MG63 (cell line): ENCODE measurements around the gene CCT6B. TPM values are rescaled to one million over a fixed set of nuclear protein-coding genes. Genes with fewer than 3 reads are reported as not detected.
"Not testable (repeated sequence)": the region's sequence is repeated elsewhere in the genome, so short reads cannot be mapped to it uniquely, and the experiment has no call there.

Experiments
- DNase-seq: peaks from one replicate; pipeline ENCODE4 v3.0.0-alpha.2; 2020
- H3K27me3 ChIP-seq: fragments of 250-450 bp; sonication (Bioruptor Pico); 2 replicates; pipeline ENCODE4 v1.5.1; 2020; ENCODE audit warnings: mild to moderate bottlenecking, moderate library complexity
- H3K36me3 ChIP-seq: fragments of 250-450 bp; sonication (Bioruptor Pico); 2 replicates; pipeline ENCODE4 v1.5.1; 2020; ENCODE audit warnings: mild to moderate bottlenecking, moderate library complexity
- H3K4me3 ChIP-seq: fragments of 250-450 bp; sonication (Bioruptor Pico); 2 replicates; pipeline ENCODE4 v1.5.1; 2020; ENCODE audit warnings: mild to moderate bottlenecking, moderate library complexity
- H3K9me3 ChIP-seq: fragments of 250-450 bp; sonication (Bioruptor Pico); 2 replicates; pipeline ENCODE4 v1.5.1; 2020; ENCODE audit warnings: mild to moderate bottlenecking, moderate library complexity
- total RNA-seq: library from RNA; depleted of rRNA; stranded (reverse); fragments of >200 nt; shearing (Covaris generic); gene quantifications from 2 replicates; pipeline ENCODE4 v1.2.3, GENCODE V29; 2014; ENCODE audit warnings: low replicate concordance; rRNA removed

The CCT6B gene
- not detected in 2 replicates for total RNA-seq

GRCh38 chr17:34961093-34961911, at the start of gene CCT6B, which contains the start of gene ZNF830:
CCT6B (minus strand) TSS chr17:34961460; CDS start chr17:34961393, 67 bp downstream.
ZNF830 (plus strand) TSS chr17:34961540; CDS start chr17:34961567, 27 bp downstream.
- Histone ChIP-seq H3K4me3 (peak within 1 kb of the TSS; percentile 83), H3K36me3 (peaks cover 38% of the 10 kb centered on the region), H3K9me3 (no peaks in the 10 kb centered on the region), H3K27me3 (no peaks in the 10 kb centered on the region)
- peak; percentile 91 for DNase-seq

- Histone ChIP-seq H3K9me3 (no peaks in the 10 kb centered on the region), H3K36me3 (peaks cover 13% of the 10 kb centered on the region)
- DNase-seq = no peak
Observed at GRCh38 chr17:35010093-35010492, 48.8 kb upstream of the CCT6B start.

GRCh38 chr17:35006961-35007360, 45.7 kb upstream of the CCT6B start:
- no peaks in the 10 kb centered on the region for H3K27me3 ChIP-seq
- no peaks in the 10 kb centered on the region for H3K9me3 ChIP-seq
- H3K4me3 ChIP-seq = no peak overlapping the region
- DNase-seq = no peak
- peaks cover 23% of the 10 kb centered on the region for H3K36me3 ChIP-seq

More at GRCh38 chr17:35010093-35010492, 48.8 kb upstream of the CCT6B start:
- Histone ChIP-seq H3K4me3 (no peak overlapping the region), H3K27me3 (no peaks in the 10 kb centered on the region)

- no peaks in the 10 kb centered on the region for H3K9me3 ChIP-seq
- no peak for DNase-seq
- no peaks in the 10 kb centered on the region for H3K27me3 ChIP-seq
- H3K36me3 ChIP-seq = peaks cover 29% of the 10 kb centered on the region
- no peak overlapping the region for H3K4me3 ChIP-seq
Observed at GRCh38 chr17:35006345-35006744, 45.1 kb upstream of the CCT6B start.

- no peak for DNase-seq
- Histone ChIP-seq H3K36me3 (peaks cover 47% of the 10 kb centered on the region), H3K4me3 (no peak overlapping the region), H3K9me3 (no peaks in the 10 kb centered on the region), H3K27me3 (no peaks in the 10 kb centered on the region)
Observed at GRCh38 chr17:35003778-35004177, 42.5 kb upstream of the CCT6B start.

- H3K36me3 ChIP-seq = peaks cover 54% of the 10 kb centered on the region
- peak; percentile 34 for DNase-seq
Observed at GRCh38 chr17:35002876-35003551, 41.8 kb upstream of the CCT6B start.

GRCh38 chr17:35001549-35001948, 40.3 kb upstream of the CCT6B start:
- Histone ChIP-seq H3K27me3 (no peaks in the 10 kb centered on the region), H3K36me3 (peaks cover 55% of the 10 kb centered on the region), H3K4me3 (no peak overlapping the region), H3K9me3 (no peaks in the 10 kb centered on the region)
- no peak for DNase-seq

More at GRCh38 chr17:35002876-35003551, 41.8 kb upstream of the CCT6B start:
- H3K27me3 ChIP-seq = no peaks in the 10 kb centered on the region
- H3K9me3 ChIP-seq = no peaks in the 10 kb centered on the region
- H3K4me3 ChIP-seq = no peak overlapping the region

GRCh38 chr17:35000965-35001364, 39.7 kb upstream of the CCT6B start:
- not testable (repeated sequence) for H3K4me3 ChIP-seq, H3K9me3 ChIP-seq, H3K27me3 ChIP-seq, DNase-seq
- peaks cover 52% of the 10 kb centered on the region for H3K36me3 ChIP-seq

GRCh38 chr17:34999456-34999855, 38.2 kb upstream of the CCT6B start:
- H3K27me3 ChIP-seq = no peaks in the 10 kb centered on the region
- DNase-seq = no peak
- no peak overlapping the region for H3K4me3 ChIP-seq
- peaks cover 64% of the 10 kb centered on the region for H3K36me3 ChIP-seq
- no peaks in the 10 kb centered on the region for H3K9me3 ChIP-seq

- Histone ChIP-seq H3K4me3 (no peak overlapping the region), H3K27me3 (no peaks in the 10 kb centered on the region), H3K36me3 (peaks cover 74% of the 10 kb centered on the region), H3K9me3 (no peaks in the 10 kb centered on the region)
- peak; percentile 58 for DNase-seq
Observed at GRCh38 chr17:34998205-34998604, 36.9 kb upstream of the CCT6B start.

GRCh38 chr17:34997355-34997862, 36.1 kb upstream of the CCT6B start:
- Histone ChIP-seq H3K9me3 (no peaks in the 10 kb centered on the region), H3K27me3 (no peaks in the 10 kb centered on the region), H3K4me3 (no peak overlapping the region), H3K36me3 (peaks cover 79% of the 10 kb centered on the region)
- no peak for DNase-seq

- DNase-seq = no peak
- no peaks in the 10 kb centered on the region for H3K9me3 ChIP-seq
- H3K4me3 ChIP-seq = no peak overlapping the region
- peaks cover 78% of the 10 kb centered on the region for H3K36me3 ChIP-seq
- H3K27me3 ChIP-seq = no peaks in the 10 kb centered on the region
Observed at GRCh38 chr17:34996422-34997285, 35.4 kb upstream of the CCT6B start.

- H3K27me3 ChIP-seq = no peaks in the 10 kb centered on the region
- no peaks in the 10 kb centered on the region for H3K9me3 ChIP-seq
- no peak for DNase-seq
- H3K4me3 ChIP-seq = no peak overlapping the region
- peaks cover 77% of the 10 kb centered on the region for H3K36me3 ChIP-seq
Observed at GRCh38 chr17:34993031-34993430, 31.8 kb upstream of the CCT6B start.

- Histone ChIP-seq H3K36me3 (peaks cover 81% of the 10 kb centered on the region), H3K9me3 (no peaks in the 10 kb centered on the region), H3K4me3 (no peak overlapping the region), H3K27me3 (no peaks in the 10 kb centered on the region)
- DNase-seq = no peak
Observed at GRCh38 chr17:34991606-34992005, 30.3 kb upstream of the CCT6B start.

- no peaks in the 10 kb centered on the region for H3K27me3 ChIP-seq
- peaks cover 85% of the 10 kb centered on the region for H3K36me3 ChIP-seq
- no peak overlapping the region for H3K4me3 ChIP-seq
- H3K9me3 ChIP-seq = no peaks in the 10 kb centered on the region
- no peak for DNase-seq
Observed at GRCh38 chr17:34990921-34991365, 29.7 kb upstream of the CCT6B start.

- no peaks in the 10 kb centered on the region for H3K9me3 ChIP-seq
- H3K36me3 ChIP-seq = peaks cover 83% of the 10 kb centered on the region
- no peak for DNase-seq
- H3K4me3 ChIP-seq = no peak overlapping the region
- no peaks in the 10 kb centered on the region for H3K27me3 ChIP-seq
Observed at GRCh38 chr17:34989473-34989872, 28.2 kb upstream of the CCT6B start.
